ENCODE measurements around the gene SNX3.

Gene SNX3

DNA sequence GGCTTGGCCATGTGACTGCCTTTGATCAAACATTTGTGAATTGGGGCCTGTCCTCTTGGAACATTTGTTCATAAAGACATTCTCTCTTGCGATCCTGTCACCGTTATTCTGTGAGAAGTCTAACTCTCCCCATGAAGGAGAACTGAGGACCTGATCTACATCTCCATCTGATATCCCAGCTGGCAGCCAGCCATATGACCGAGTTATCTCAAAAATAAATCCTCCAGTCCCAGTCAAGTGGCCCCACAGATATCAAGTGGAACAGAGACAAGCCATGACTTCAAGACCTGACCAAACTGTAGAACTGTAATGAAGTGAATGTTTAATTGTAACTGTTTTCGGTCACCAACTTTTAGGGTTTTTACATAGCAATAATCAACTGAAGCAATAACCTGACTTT, 25.7 kb downstream of the SNX3 start:
- no peaks in the 10 kb centered on the region for H3K9me3 ChIP-seq (ENCODE audit: severe bottlenecking)
- H3K27ac ChIP-seq (ENCODE audit: poor library complexity, severe bottlenecking) = no peak overlapping the region
- peaks cover 14% of the 10 kb centered on the region; the same call in 1 of the 2 replicates for H3K36me3 ChIP-seq (ENCODE audit: low read depth)
- TF ChIP-seq, protein P1, sequence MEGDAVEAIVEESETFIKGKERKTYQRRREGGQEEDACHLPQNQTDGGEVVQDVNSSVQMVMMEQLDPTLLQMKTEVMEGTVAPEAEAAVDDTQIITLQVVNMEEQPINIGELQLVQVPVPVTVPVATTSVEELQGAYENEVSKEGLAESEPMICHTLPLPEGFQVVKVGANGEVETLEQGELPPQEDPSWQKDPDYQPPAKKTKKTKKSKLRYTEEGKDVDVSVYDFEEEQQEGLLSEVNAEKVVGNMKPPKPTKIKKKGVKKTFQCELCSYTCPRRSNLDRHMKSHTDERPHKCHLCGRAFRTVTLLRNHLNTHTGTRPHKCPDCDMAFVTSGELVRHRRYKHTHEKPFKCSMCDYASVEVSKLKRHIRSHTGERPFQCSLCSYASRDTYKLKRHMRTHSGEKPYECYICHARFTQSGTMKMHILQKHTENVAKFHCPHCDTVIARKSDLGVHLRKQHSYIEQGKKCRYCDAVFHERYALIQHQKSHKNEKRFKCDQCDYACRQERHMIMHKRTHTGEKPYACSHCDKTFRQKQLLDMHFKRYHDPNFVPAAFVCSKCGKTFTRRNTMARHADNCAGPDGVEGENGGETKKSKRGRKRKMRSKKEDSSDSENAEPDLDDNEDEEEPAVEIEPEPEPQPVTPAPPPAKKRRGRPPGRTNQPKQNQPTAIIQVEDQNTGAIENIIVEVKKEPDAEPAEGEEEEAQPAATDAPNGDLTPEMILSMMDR (IDR thresholded peaks at IDR 0.05; ENCODE audit: poor library complexity, severe bottlenecking) = no peak
- no peak overlapping the region for H3K4me3 ChIP-seq (ENCODE audit: severe bottlenecking)
- DNase-seq (ENCODE audit: low spot score) (no peak), ATAC-seq (ENCODE audit: low read depth) (no peak)
- no peaks in the 10 kb centered on the region for H3K27me3 ChIP-seq (ENCODE audit: insufficient read depth, poor library complexity, severe bottlenecking)
- no peaks in the 10 kb centered on the region for H3K4me1 ChIP-seq (ENCODE audit: insufficient read depth, poor library complexity, severe bottlenecking)

DNA sequence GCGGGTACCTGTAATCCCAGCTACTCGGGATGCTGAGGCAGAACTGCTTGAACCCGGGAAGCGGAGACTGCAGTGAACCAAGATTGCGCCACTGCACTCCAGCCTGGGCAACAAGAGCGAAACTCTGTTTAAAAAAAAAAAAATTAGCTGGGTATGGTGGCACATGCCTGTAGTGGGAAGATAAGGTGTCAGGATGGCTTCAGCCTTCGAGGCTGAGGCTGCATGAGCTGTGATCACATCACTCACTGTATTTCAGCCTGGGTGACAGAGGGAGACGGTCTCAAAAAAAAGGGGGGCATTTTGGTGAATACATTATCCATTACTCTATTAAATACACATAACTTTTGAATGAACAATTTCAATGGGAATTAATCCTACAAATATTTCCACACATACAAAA, 32.4 kb downstream of the SNX3 start:
- no peak for ATAC-seq (ENCODE audit: low read depth)
- H3K27ac ChIP-seq (ENCODE audit: poor library complexity, severe bottlenecking) = no peak overlapping the region
- no peaks in the 10 kb centered on the region for H3K27me3 ChIP-seq (ENCODE audit: insufficient read depth, poor library complexity, severe bottlenecking)

DNA sequence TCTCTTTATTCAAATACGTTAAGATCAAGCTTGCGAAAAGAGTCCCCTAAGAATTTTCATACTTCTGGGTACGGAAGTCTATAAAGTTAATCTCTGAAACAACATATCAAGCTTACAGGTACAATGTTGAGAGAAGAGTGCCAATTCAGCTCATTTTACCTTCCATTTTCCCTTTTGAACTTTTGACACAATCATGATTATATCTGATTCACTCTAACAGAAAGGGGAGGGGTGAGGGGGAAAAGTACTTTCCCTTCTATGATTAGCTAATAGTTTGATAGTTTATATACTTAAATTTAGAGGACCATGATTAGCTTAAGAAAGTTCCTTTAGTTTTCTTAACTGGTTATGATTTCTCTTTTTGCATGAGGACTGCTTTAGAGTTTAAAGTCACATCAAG, 33.5 kb downstream of the SNX3 start:
- H3K4me3 ChIP-seq (ENCODE audit: severe bottlenecking) = no peak overlapping the region
- DNase-seq (ENCODE audit: low spot score) (no peak), ATAC-seq (ENCODE audit: low read depth) (no peak)
- H3K36me3 ChIP-seq (ENCODE audit: low read depth) = peaks cover 18% of the 10 kb centered on the region
- H3K4me1 ChIP-seq (ENCODE audit: insufficient read depth, poor library complexity, severe bottlenecking) = no peaks in the 10 kb centered on the region
- no peaks in the 10 kb centered on the region for H3K9me3 ChIP-seq (ENCODE audit: severe bottlenecking)
- no peak overlapping the region for H3K27ac ChIP-seq (ENCODE audit: poor library complexity, severe bottlenecking)
- TF ChIP-seq, protein P1 (IDR thresholded peaks at IDR 0.05; ENCODE audit: poor library complexity, severe bottlenecking) = no peak
- no peaks in the 10 kb centered on the region for H3K27me3 ChIP-seq (ENCODE audit: insufficient read depth, poor library complexity, severe bottlenecking)

More for the DNA sequence above, 32.4 kb downstream of the SNX3 start:
- no peaks in the 10 kb centered on the region for H3K9me3 ChIP-seq (ENCODE audit: severe bottlenecking)
- TF ChIP-seq, protein P1 (IDR thresholded peaks at IDR 0.05; ENCODE audit: poor library complexity, severe bottlenecking) = no peak
- DNase-seq (ENCODE audit: low spot score) = no peak
- no peaks in the 10 kb centered on the region for H3K4me1 ChIP-seq (ENCODE audit: insufficient read depth, poor library complexity, severe bottlenecking)
- H3K36me3 ChIP-seq (ENCODE audit: low read depth) = peaks cover 13% of the 10 kb centered on the region; the same call in 1 of the 2 replicates
- H3K4me3 ChIP-seq (ENCODE audit: severe bottlenecking) = no peak overlapping the region

DNA sequence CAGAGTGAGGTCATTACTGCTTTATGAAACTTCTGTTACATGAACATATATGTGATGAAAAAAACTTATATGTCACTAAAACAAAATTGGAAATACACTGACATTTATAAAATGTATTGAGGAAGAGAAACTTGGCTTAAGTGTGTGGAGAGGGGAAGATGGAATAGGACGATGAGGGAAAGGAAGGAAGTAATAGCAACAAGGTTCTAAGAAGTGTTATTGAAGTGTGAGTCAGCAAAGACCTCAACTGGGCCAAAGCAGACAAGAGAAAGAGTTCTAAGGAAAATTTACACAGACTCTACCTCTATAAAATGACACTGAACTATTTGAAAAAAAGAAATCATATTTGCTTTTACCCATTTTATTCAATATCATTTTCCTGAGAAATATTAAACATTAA, 38.3 kb downstream of the SNX3 start:
- Histone ChIP-seq H3K4me3 (ENCODE audit: severe bottlenecking) (no peak overlapping the region), H3K4me1 (ENCODE audit: insufficient read depth, poor library complexity, severe bottlenecking) (no peaks in the 10 kb centered on the region), H3K27me3 (ENCODE audit: insufficient read depth, poor library complexity, severe bottlenecking) (no peaks in the 10 kb centered on the region), H3K9me3 (ENCODE audit: severe bottlenecking) (no peaks in the 10 kb centered on the region), H3K27ac (ENCODE audit: poor library complexity, severe bottlenecking) (no peak overlapping the region), H3K36me3 (ENCODE audit: low read depth) (peaks cover 34% of the 10 kb centered on the region)
- DNase-seq (ENCODE audit: low spot score) = no peak
- ATAC-seq (ENCODE audit: low read depth) = no peak
- TF ChIP-seq, protein P1 (IDR thresholded peaks at IDR 0.05; ENCODE audit: poor library complexity, severe bottlenecking) = no peak

DNA sequence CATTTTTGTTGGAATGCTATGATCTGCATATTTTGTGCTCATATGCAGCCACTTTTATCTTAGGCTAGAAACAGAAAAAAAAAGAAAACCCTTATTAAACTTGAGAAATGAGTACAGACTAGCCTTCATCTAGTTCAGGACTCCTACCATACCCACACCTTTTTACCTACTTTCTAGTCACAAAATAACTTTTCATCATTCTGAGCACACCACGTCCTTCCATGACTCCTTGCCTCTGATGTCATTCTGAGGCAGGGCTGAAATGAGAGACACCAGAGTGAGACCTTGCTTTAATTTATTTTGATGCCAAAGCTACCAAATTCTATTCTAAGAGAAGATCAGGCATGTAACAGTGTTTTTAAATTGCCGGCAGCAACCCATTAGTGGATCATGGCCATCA, 38.8 kb downstream of the SNX3 start:
- ATAC-seq (ENCODE audit: low read depth) = no peak
- no peaks in the 10 kb centered on the region for H3K27me3 ChIP-seq (ENCODE audit: insufficient read depth, poor library complexity, severe bottlenecking)

More for the DNA sequence above, 38.8 kb downstream of the SNX3 start:
- peaks cover 38% of the 10 kb centered on the region for H3K36me3 ChIP-seq (ENCODE audit: low read depth)
- no peaks in the 10 kb centered on the region for H3K4me1 ChIP-seq (ENCODE audit: insufficient read depth, poor library complexity, severe bottlenecking)
- H3K4me3 ChIP-seq (ENCODE audit: severe bottlenecking) = no peak overlapping the region
- no peak for DNase-seq (ENCODE audit: low spot score)
- no peak overlapping the region for H3K27ac ChIP-seq (ENCODE audit: poor library complexity, severe bottlenecking)
- TF ChIP-seq, protein P1 (IDR thresholded peaks at IDR 0.05; ENCODE audit: poor library complexity, severe bottlenecking) = no peak
- no peaks in the 10 kb centered on the region for H3K9me3 ChIP-seq (ENCODE audit: severe bottlenecking)

Data from RWPE2 (cell line).